Neutrophil (primary cell): ENCODE measurements around the gene TRIM62.

Experiments
- H3K27ac ChIP-seq: fragments of 200-600 bp; sonication (generic); 2 replicates; pipeline ENCODE4 v1.5.1; 2016; ENCODE audit warnings: mild to moderate bottlenecking, moderate library complexity
- H3K27me3 ChIP-seq: fragments of 200-600 bp; sonication (generic); 2 replicates; pipeline ENCODE4 v1.6.0; 2016; ENCODE audit warnings: mild to moderate bottlenecking
- H3K36me3 ChIP-seq: fragments of 200-600 bp; sonication (generic); 2 replicates; pipeline ENCODE4 v1.5.1; 2017
- H3K4me1 ChIP-seq, 2 experiments: fragments of 200-600 bp in 1 of 2; sonication (generic) in 1 of 2; 1 replicate in 1 of 2; 2 replicates in 1 of 2; pipeline versions ENCODE4 v1.5.1 to v1.6.1; 2013 to 2016; ENCODE audit warnings: low read depth in 1 of 2, low read length in 1 of 2, mild to moderate bottlenecking in 1 of 2, moderate library complexity in 1 of 2; ENCODE audit not compliant: control insufficient read depth in 1 of 2, insufficient read depth in 1 of 2
- H3K4me3 ChIP-seq, 2 experiments: fragments of 200-600 bp in 1 of 2; sonication (generic) in 1 of 2; 1 replicate in 1 of 2; 2 replicates in 1 of 2; pipeline ENCODE4 v1.5.1; 2013 to 2016; ENCODE audit warnings: low read depth in 1 of 2, low read length in 1 of 2, mild to moderate bottlenecking in 1 of 2, moderate library complexity in 1 of 2
- H3K9me3 ChIP-seq: fragments of 200-600 bp; sonication (generic); 2 replicates; pipeline ENCODE4 v1.5.1; 2016
- CTCF ChIP-seq: fragments of 200-600 bp; sonication (generic); IDR thresholded peaks from 2 replicates; pipeline ENCODE4 v1.5.1; 2016; ENCODE audit warnings: antibody characterized with exemption

TRIM62 gene

GRCh38 chr1:33150522-33150921 lies 31.3 kb downstream of the TRIM62 start:
- no peak overlapping the region for H3K27ac ChIP-seq
- no peaks in the 10 kb centered on the region for H3K9me3 ChIP-seq
- no peak for TF ChIP-seq CTCF
- H3K4me1 ChIP-seq, result no peaks in the 10 kb centered on the region
- peaks cover 15% of the 10 kb centered on the region for H3K36me3 ChIP-seq
- no peaks in the 10 kb centered on the region for H3K27me3 ChIP-seq
- no peak overlapping the region for H3K4me3 ChIP-seq

GRCh38 chr1:33149453-33150190 lies 32.2 kb downstream of the TRIM62 start:
- TF ChIP-seq CTCF, result no peak
- no peaks in the 10 kb centered on the region for H3K27me3 ChIP-seq
- peaks cover 15% of the 10 kb centered on the region for H3K36me3 ChIP-seq
- no peak overlapping the region for H3K27ac ChIP-seq
- no peaks in the 10 kb centered on the region for H3K4me1 ChIP-seq
- H3K9me3 ChIP-seq, result no peaks in the 10 kb centered on the region
- no peak overlapping the region for H3K4me3 ChIP-seq

GRCh38 chr1:33148615-33149014 lies 33.2 kb downstream of the TRIM62 start:
- no peak overlapping the region for H3K27ac ChIP-seq
- no peaks in the 10 kb centered on the region for H3K27me3 ChIP-seq
- H3K36me3 ChIP-seq, result peaks cover 15% of the 10 kb centered on the region
- no peak overlapping the region for H3K4me3 ChIP-seq
- no peaks in the 10 kb centered on the region for H3K9me3 ChIP-seq
- TF ChIP-seq CTCF, result no peak
- no peaks in the 10 kb centered on the region for H3K4me1 ChIP-seq

GRCh38 chr1:33147997-33148314 lies 33.9 kb downstream of the TRIM62 start:
- Histone ChIP-seq H3K27me3 (no peaks in the 10 kb centered on the region), H3K27ac (no peak overlapping the region), H3K36me3 (peaks cover 15% of the 10 kb centered on the region), H3K4me3 (no peak overlapping the region), H3K9me3 (no peaks in the 10 kb centered on the region), H3K4me1 (no peaks in the 10 kb centered on the region)
- no peak for TF ChIP-seq CTCF

- H3K4me3 ChIP-seq, result no peak overlapping the region
- H3K27ac ChIP-seq, result no peak overlapping the region
- no peaks in the 10 kb centered on the region for H3K9me3 ChIP-seq
- H3K27me3 ChIP-seq, result no peaks in the 10 kb centered on the region
- TF ChIP-seq CTCF, result no peak
- H3K4me1 ChIP-seq, result no peaks in the 10 kb centered on the region
- H3K36me3 ChIP-seq, result peaks cover 15% of the 10 kb centered on the region
Observed at GRCh38 chr1:33147275-33147996, 34.4 kb downstream of the TRIM62 start.
